ENCODE results near the gene ADGRG7. TPM values are rescaled to one million over a fixed set of nuclear protein-coding genes. Genes with fewer than 3 reads are reported as not detected.

The ADGRG7 gene
- total and polyA plus RNA-seq, 2 of the 13 experiments (the other 11 are each of a cell fraction or from before 2014, with no cell fraction given) = not detected

DNA sequence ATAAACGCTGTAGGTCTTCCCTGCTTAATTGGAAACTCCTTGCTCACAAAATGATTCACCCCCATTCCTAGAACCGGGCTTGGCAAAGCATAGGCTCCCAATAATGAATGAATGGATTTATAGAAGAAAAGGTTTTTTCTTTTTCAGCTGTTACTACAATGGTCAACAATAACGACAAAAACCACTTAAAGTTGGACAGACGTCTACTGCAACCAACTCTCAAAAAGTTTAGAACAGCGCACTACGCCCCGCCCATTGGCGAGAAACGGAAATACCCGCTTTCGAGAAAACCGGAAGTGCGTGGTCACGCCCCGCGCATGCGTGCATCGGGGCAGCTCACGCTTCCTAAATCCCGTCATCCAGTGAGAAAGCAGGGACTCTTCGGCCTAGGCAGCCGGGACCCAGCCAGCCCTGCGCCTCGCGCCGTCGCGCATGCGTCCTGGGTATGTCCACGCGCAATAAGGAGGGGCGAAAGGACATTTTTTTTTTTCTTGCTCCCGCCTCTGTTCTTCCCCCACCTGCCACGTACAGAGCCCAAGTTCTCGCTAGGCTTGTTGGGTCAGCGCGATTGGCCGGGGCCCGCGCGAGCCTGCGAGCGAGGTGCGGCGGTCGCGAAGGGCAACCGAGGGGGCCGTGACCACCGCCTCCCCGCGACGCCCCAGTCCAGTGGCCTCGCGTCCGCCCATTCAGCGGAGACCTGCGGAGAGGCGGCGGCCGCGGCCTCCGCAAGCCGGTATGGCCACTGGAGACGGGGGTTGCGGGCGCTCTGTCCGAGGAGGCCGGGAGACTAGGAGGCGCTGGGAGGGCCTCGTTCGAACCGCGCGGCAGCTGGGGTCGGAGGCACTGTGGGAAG is 99.8 kb downstream of the ADGRG7 start, which contains the start of gene TFG (continued):
- TF ChIP-seq THYN1 (CRISPR knock-in tag; IDR thresholded peaks at IDR 0.05; ENCODE audit: borderline replicate concordance, low read depth) (no peak), ZNF780A (CRISPR knock-in tag; IDR thresholded peaks at IDR 0.05) (peak; percentile 59; the same call in 1 of the 2 replicates), HDAC6 (IDR thresholded peaks at IDR 0.05; ENCODE audit: low read depth, low read length) (no peak), ZNF501 (CRISPR knock-in tag; IDR thresholded peaks at IDR 0.05) (peak; percentile 92), SRF (IDR thresholded peaks at IDR 0.05; ENCODE audit: low read depth, low read length) (no peak), MTA1 (CRISPR knock-in tag; IDR thresholded peaks at IDR 0.05; ENCODE audit: borderline replicate concordance) (peak; percentile 62; the same call in 1 of the 2 replicates), ZNF432 (CRISPR knock-in tag; IDR thresholded peaks at IDR 0.05; ENCODE audit: borderline replicate concordance) (no peak), ZBTB3 (CRISPR knock-in tag; IDR thresholded peaks at IDR 0.05; ENCODE audit: borderline replicate concordance, low read depth) (0 out of 2 replicates have a peak, but pooled peaks have one; percentile 68), JDP2 (CRISPR knock-in tag; IDR thresholded peaks at IDR 0.05; ENCODE audit: borderline replicate concordance) (no peak), SSRP1 (CRISPR knock-in tag; IDR thresholded peaks at IDR 0.05) (no peak), KDM4B (CRISPR knock-in tag; IDR thresholded peaks at IDR 0.05) (no peak), EZH2 (conservative IDR thresholded peaks at IDR 0.05; ENCODE audit: low read depth, low read length) (no peak), ZNF34 (CRISPR knock-in tag; IDR thresholded peaks at IDR 0.05; ENCODE audit: borderline replicate concordance) (0 out of 2 replicates have a peak, but pooled peaks have one; percentile 79), GZF1 (CRISPR knock-in tag; IDR thresholded peaks at IDR 0.05) (no peak)
- TF ChIP-seq, protein P1, sequence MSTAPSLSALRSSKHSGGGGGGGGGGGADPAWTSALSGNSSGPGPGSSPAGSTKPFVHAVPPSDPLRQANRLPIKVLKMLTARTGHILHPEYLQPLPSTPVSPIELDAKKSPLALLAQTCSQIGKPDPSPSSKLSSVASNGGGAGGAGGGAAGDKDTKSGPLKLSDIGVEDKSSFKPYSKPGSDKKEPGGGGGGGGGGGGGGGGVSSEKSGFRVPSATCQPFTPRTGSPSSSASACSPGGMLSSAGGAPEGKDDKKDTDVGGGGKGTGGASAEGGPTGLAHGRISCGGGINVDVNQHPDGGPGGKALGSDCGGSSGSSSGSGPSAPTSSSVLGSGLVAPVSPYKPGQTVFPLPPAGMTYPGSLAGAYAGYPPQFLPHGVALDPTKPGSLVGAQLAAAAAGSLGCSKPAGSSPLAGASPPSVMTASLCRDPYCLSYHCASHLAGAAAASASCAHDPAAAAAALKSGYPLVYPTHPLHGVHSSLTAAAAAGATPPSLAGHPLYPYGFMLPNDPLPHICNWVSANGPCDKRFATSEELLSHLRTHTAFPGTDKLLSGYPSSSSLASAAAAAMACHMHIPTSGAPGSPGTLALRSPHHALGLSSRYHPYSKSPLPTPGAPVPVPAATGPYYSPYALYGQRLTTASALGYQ (CRISPR knock-in tag; IDR thresholded peaks at IDR 0.05) = no peak; the same call in 1 of the 2 replicates
- TF ChIP-seq, protein P2, sequence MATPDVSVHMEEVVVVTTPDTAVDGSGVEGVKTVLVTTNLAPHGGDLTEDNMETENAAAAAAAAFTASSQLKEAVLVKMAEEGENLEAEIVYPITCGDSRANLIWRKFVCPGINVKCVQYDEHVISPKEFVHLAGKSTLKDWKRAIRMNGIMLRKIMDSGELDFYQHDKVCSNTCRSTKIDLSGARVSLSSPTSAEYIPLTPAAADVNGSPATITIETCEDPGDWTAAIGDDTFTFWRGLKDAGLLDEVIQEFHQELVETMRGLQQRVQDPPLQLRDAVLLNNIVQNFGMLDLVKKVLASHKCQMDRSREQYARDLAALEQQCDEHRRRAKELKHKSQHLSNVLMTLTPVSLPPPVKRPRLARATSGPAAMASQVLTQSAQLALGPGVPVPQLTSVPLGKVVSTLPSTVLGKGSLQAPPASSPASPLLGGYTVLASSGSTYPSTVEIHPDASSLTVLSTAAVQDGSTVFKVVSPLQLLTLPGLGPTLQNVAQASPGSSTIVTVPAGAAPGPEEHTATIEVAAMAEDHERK (CRISPR knock-in tag; IDR thresholded peaks at IDR 0.05; ENCODE audit: low read depth) = peak; percentile 63
- TF ChIP-seq, protein P3, sequence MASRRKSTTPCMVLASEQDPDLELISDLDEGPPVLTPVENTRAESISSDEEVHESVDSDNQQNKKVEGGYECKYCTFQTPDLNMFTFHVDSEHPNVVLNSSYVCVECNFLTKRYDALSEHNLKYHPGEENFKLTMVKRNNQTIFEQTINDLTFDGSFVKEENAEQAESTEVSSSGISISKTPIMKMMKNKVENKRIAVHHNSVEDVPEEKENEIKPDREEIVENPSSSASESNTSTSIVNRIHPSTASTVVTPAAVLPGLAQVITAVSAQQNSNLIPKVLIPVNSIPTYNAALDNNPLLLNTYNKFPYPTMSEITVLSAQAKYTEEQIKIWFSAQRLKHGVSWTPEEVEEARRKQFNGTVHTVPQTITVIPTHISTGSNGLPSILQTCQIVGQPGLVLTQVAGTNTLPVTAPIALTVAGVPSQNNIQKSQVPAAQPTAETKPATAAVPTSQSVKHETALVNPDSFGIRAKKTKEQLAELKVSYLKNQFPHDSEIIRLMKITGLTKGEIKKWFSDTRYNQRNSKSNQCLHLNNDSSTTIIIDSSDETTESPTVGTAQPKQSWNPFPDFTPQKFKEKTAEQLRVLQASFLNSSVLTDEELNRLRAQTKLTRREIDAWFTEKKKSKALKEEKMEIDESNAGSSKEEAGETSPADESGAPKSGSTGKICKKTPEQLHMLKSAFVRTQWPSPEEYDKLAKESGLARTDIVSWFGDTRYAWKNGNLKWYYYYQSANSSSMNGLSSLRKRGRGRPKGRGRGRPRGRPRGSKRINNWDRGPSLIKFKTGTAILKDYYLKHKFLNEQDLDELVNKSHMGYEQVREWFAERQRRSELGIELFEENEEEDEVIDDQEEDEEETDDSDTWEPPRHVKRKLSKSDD (CRISPR knock-in tag; IDR thresholded peaks at IDR 0.05; ENCODE audit: low read depth) = peak; percentile 50; the same call in 1 of the 2 replicates
- TF ChIP-seq, protein P4, sequence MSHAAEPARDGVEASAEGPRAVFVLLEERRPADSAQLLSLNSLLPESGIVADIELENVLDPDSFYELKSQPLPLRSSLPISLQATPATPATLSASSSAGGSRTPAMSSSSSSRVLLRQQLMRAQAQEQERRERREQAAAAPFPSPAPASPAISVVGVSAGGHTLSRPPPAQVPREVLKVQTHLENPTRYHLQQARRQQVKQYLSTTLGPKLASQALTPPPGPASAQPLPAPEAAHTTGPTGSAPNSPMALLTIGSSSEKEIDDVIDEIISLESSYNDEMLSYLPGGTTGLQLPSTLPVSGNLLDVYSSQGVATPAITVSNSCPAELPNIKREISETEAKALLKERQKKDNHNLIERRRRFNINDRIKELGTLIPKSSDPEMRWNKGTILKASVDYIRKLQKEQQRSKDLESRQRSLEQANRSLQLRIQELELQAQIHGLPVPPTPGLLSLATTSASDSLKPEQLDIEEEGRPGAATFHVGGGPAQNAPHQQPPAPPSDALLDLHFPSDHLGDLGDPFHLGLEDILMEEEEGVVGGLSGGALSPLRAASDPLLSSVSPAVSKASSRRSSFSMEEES (CRISPR knock-in tag; IDR thresholded peaks at IDR 0.05) = no peak; the same call in none of the 2 replicates
